HepG2 (cell line): ENCODE results near the gene CTU2. TPM values are rescaled to one million over a fixed set of nuclear protein-coding genes. Genes with fewer than 3 reads are reported as not detected.
A peak's percentile ranks its signal among the peaks of the same experiment; 100 is the strongest.

ENCODE experiments used
- ATF5 ChIP-seq: sonication (generic); formaldehyde crosslinking; IDR thresholded peaks from 2 replicates; pipeline ENCODE4 v1.4.0; 2020; ENCODE audit warnings: mild to moderate bottlenecking, low read depth, missing genetic modification reagents
- IKZF1 ChIP-seq: fragments of 450-650 bp; IDR thresholded peaks from 2 replicates; pipeline ENCODE4 v1.7.1; 2016
- IRX3 ChIP-seq: sonication (generic); formaldehyde crosslinking; IDR thresholded peaks from 2 replicates; pipeline ENCODE4 v1.8.1; 2023; ENCODE audit warnings: mild to moderate bottlenecking, low read depth, missing genetic modification reagents, borderline replicate concordance
- MAFG ChIP-seq: sonication (generic); formaldehyde crosslinking; IDR thresholded peaks from 2 replicates; pipeline ENCODE4 v1.5.1; 2020; ENCODE audit warnings: mild to moderate bottlenecking, missing genetic modification reagents
- MAZ ChIP-seq, 2 experiments: sonication (generic) in 1 of 2; formaldehyde crosslinking in 1 of 2; IDR thresholded peaks; 2 replicates each; pipeline versions ENCODE4 v1.5.0 to v1.6.1; 2012 to 2020; ENCODE audit warnings: low read depth in 2 of 2, mild to moderate bottlenecking in 2 of 2, borderline replicate concordance in 1 of 2, improper control_type of control experiment in 1 of 2, low read length in 1 of 2, missing genetic modification reagents in 1 of 2, moderate library complexity in 1 of 2
- MED8 ChIP-seq: sonication (generic); formaldehyde crosslinking; IDR thresholded peaks from 2 replicates; pipeline ENCODE4 v1.8.1; 2023; ENCODE audit warnings: mild to moderate bottlenecking, missing genetic modification reagents; ENCODE audit not compliant: insufficient replicate concordance
- PRDM4 ChIP-seq: sonication (generic); formaldehyde crosslinking; IDR thresholded peaks from 2 replicates; pipeline ENCODE4 v1.9.0; 2021; ENCODE audit warnings: missing genetic modification reagents, borderline replicate concordance
- RFX1 ChIP-seq: fragments of 450-650 bp; IDR thresholded peaks from 2 replicates; pipeline ENCODE4 v1.6.1; 2017
- TRIM24 ChIP-seq: sonication (generic); formaldehyde crosslinking; IDR thresholded peaks from 2 replicates; pipeline ENCODE4 v1.8.0; 2022; ENCODE audit warnings: mild to moderate bottlenecking, missing genetic modification reagents
- U2AF2 ChIP-seq: fragments of 200-400 bp; formaldehyde crosslinking; IDR thresholded peaks from 2 replicates; pipeline ENCODE4 v1.6.1; 2017; ENCODE audit warnings: low read depth, mild to moderate bottlenecking, low read length
- ZKSCAN8 ChIP-seq: IDR thresholded peaks from 2 replicates; pipeline ENCODE4 v1.6.1; 2016; ENCODE audit warnings: borderline replicate concordance, missing genetic modification reagents, missing compliant biosample characterization
- ZMYM2 ChIP-seq: sonication (generic); formaldehyde crosslinking; IDR thresholded peaks from 2 replicates; pipeline ENCODE4 v1.8.0; 2022; ENCODE audit warnings: mild to moderate bottlenecking, missing genetic modification reagents
- ZNF318 ChIP-seq: sonication (generic); formaldehyde crosslinking; IDR thresholded peaks from 2 replicates; pipeline ENCODE4 v1.4.0; 2020; ENCODE audit warnings: mild to moderate bottlenecking, missing genetic modification reagents
- ZNF569 ChIP-seq: sonication (generic); formaldehyde crosslinking; IDR thresholded peaks from 2 replicates; pipeline ENCODE4 v1.5.0; 2020; ENCODE audit warnings: mild to moderate bottlenecking, missing genetic modification reagents, moderate library complexity, borderline replicate concordance
- polyA plus RNA-seq, 8 experiments: library from polyadenylated mRNA; depleted of rRNA in 3 of 8; stranded (reverse) in 7 of 8; unstranded in 1 of 8; fragments of >200 nt; fragmentation: Illumina TruSeq in 4 of 8; extraction: Trizol in 4 of 8; gene quantifications; 2 replicates each; pipeline versions ENCODE4 v1.2.1 to v1.2.3, GENCODE V29; 2011 to 2016; ENCODE audit warnings: low read depth in 4 of 8, missing spikeins in 1 of 8, mixed read lengths in 1 of 8; ENCODE audit not compliant: insufficient read depth in 1 of 8
- total RNA-seq, 5 experiments: library from RNA; depleted of rRNA; stranded (reverse); fragments of >200 nt; fragmentation: Illumina TruSeq; extraction: Trizol; gene quantifications; 2 replicates each; pipeline ENCODE4 v1.2.3, GENCODE V29; 2016; ENCODE audit warnings: low read depth in 1 of 5
- TF ChIP-seq, protein P1 (sequence below): sonication (generic); formaldehyde crosslinking; IDR thresholded peaks from 2 replicates; pipeline ENCODE4 v1.9.0; 2022; ENCODE audit warnings: missing genetic modification reagents, mild to moderate bottlenecking, borderline replicate concordance

CTU2 gene
- total and polyA plus RNA-seq, 2 of the 13 experiments (the other 11 are each of a cell fraction or from before 2014, with no cell fraction given), result 13.3 to 21.9 TPM

- TF ChIP-seq ZKSCAN8 (peak; percentile 61; the same call in 1 of the 2 replicates), TRIM24 (CRISPR knock-in tag) (no peak), ZMYM2 (CRISPR knock-in tag) (no peak), MED8 (peak; percentile 86), IKZF1 (no peak), U2AF2 (no peak), MAZ (IDR thresholded peaks at IDR 0.05; ENCODE audit: borderline replicate concordance, low read depth, low read length) (peak; percentile 65; the same call in 1 of the 2 replicates), MAZ (CRISPR knock-in tag; IDR thresholded peaks at IDR 0.05; ENCODE audit: low read depth) (peak; percentile 92), MAFG (CRISPR knock-in tag) (no peak), RFX1 (no peak), ATF5 (peak; percentile 84; the same call in 1 of the 2 replicates), IRX3 (CRISPR knock-in tag) (peak; percentile 91), PRDM4 (CRISPR knock-in tag) (no peak), ZNF318 (CRISPR knock-in tag) (peak; percentile 84; the same call in 1 of the 2 replicates), ZNF569 (CRISPR knock-in tag) (no peak)
- TF ChIP-seq, protein P1, sequence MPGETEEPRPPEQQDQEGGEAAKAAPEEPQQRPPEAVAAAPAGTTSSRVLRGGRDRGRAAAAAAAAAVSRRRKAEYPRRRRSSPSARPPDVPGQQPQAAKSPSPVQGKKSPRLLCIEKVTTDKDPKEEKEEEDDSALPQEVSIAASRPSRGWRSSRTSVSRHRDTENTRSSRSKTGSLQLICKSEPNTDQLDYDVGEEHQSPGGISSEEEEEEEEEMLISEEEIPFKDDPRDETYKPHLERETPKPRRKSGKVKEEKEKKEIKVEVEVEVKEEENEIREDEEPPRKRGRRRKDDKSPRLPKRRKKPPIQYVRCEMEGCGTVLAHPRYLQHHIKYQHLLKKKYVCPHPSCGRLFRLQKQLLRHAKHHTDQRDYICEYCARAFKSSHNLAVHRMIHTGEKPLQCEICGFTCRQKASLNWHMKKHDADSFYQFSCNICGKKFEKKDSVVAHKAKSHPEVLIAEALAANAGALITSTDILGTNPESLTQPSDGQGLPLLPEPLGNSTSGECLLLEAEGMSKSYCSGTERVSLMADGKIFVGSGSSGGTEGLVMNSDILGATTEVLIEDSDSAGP (CRISPR knock-in tag), result peak; percentile 92
These were observed 43.3 kb upstream of the CTU2 start, which contains the start of gene MVD (continued) for GRCh38 chr16:88662843-88663606.
